AG04449 (cell line): ENCODE measurements around the gene SHISAL1.

Experiments used
- CTCF ChIA-PET: fragments of 350-600 bp; formaldehyde crosslinking; extraction: SDS; loops from one replicate; lab custom pipeline; 2021; ENCODE audit warnings: antibody characterized with exemption; lab: Yijun Ruan, JAX
- POLR2A ChIA-PET: fragments of 400-600, 350-600 bp; formaldehyde crosslinking; extraction: SDS; loops from one replicate; lab custom pipeline; 2020; ENCODE audit warnings: antibody characterized with exemption, inconsistent platforms; lab: Yijun Ruan, JAX
- DNase-seq: peaks from one replicate; pipeline ENCODE4 v3.0.0-alpha.2; 2010; ENCODE audit warnings: low read depth, low spot score
- H3K4me3 ChIP-seq: 2 replicates; pipeline ENCODE4 v1.5.1; 2011; ENCODE audit warnings: low read depth, mild to moderate bottlenecking, control low read depth, low read length
- TF ChIP-seq, protein P1 (sequence below): IDR thresholded peaks from one replicate; pipeline ENCODE4 v1.5.1; 2011; ENCODE audit warnings: mild to moderate bottlenecking, moderate library complexity, low read length, control low read depth, inconsistent platforms; ENCODE audit not compliant: insufficient read depth; ENCODE audit errors: missing control alignments

The SHISAL1 gene

DNA sequence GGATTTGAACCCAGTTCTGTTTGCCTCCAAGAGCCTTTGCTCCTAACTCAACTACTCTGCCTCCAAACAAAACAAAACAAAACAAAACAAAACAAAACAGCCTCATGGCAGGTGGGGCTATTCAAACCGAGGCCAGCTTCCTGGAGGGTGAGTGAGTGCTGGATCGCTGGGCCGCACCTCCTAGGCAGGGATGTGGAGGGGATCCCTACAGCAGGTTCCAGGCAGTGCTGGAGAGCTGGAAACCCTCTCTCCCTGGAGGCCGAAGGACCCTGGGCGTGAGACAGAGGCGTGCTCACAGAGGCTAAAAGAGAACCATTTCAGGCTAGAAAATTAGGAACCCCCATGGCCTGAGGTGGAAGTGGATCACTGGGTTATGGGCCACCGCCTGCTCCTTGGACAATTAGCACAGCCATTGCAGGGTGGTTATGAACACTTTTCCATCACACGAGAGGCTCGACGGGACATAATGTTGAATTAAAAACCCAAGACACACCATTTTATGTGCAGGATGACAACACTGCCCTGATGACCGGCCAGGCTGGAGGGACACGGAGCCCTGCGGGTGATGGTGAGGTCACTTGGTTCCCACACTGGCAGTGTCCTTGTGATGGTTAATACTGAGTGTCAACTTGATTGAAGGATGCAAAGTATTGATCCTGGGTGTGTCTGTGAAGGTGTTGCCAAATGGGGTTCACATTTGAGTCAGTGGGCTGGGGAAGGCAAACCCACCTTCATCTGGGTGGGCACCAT lies 35.2 kb downstream of the SHISAL1 start:
- POLR2A ChIA-PET, result no interaction called here
- no peak for DNase-seq
- CTCF ChIA-PET, result no interaction called here
- TF ChIP-seq, protein P1, sequence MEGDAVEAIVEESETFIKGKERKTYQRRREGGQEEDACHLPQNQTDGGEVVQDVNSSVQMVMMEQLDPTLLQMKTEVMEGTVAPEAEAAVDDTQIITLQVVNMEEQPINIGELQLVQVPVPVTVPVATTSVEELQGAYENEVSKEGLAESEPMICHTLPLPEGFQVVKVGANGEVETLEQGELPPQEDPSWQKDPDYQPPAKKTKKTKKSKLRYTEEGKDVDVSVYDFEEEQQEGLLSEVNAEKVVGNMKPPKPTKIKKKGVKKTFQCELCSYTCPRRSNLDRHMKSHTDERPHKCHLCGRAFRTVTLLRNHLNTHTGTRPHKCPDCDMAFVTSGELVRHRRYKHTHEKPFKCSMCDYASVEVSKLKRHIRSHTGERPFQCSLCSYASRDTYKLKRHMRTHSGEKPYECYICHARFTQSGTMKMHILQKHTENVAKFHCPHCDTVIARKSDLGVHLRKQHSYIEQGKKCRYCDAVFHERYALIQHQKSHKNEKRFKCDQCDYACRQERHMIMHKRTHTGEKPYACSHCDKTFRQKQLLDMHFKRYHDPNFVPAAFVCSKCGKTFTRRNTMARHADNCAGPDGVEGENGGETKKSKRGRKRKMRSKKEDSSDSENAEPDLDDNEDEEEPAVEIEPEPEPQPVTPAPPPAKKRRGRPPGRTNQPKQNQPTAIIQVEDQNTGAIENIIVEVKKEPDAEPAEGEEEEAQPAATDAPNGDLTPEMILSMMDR, result no peak
- no peak overlapping the region for H3K4me3 ChIP-seq

DNA sequence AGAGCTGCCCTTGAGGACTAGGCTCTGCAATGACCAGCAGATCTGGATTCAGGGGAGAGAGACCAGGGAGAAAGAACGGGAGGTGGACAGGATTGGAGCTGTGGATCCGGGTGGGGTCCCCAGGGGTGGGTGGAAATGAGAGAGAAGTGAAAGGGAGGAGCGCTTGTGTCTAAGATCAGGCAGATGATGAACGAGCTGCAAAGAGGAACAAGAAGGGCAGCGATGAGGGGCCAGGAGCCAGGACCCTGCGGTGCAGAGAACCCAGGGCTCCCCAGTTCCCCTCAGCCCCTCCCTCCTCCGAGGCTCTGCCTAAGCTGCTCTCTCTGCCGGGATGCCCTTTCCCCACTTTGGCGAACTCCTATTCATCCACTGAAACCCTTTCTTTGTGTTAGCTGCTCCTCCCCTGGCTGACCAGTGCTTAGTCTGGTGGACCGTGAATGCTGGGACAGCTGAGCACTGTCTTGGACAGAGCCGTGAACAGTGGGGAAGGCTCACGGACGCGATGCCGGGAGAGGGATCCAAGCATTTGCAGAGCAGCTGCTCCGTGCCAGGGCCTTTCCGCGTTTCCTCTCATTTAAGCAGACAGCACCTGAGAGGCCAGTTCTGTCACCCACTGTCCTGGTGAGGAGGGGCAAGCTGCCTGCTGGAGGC lies 35.9 kb downstream of the SHISAL1 start:
- DNase-seq, result no peak
- ChIA-PET CTCF (no interaction called here), POLR2A (no interaction called here)

DNA sequence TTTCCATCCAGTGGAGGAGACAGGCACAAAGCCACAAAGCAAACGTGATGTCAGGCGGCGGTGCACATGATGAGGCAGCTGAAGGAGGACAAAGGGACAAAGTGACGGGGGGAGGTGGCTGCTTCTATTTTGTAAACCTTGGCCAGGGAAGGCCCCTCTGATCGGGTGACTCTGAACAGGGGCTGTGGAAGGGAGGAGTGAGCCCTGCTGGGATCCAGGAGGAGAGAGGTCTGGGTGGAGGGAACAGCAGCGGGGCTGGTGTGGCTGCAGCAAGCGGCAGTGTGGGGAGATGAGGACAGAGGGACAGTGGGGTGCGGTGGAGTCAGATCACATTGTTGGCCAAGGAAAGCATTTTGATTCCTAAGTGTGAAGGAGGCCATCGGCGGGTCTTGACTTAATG lies 36.7 kb downstream of the SHISAL1 start:
- no peak for DNase-seq
- TF ChIP-seq, protein P1, result no peak
- H3K4me3 ChIP-seq, result no peak overlapping the region
- CTCF ChIA-PET, result no interaction called here
- POLR2A ChIA-PET, result no interaction called here

More for the DNA sequence above, 35.9 kb downstream of the SHISAL1 start:
- TF ChIP-seq, protein P1, result no peak
- no peak overlapping the region for H3K4me3 ChIP-seq

DNA sequence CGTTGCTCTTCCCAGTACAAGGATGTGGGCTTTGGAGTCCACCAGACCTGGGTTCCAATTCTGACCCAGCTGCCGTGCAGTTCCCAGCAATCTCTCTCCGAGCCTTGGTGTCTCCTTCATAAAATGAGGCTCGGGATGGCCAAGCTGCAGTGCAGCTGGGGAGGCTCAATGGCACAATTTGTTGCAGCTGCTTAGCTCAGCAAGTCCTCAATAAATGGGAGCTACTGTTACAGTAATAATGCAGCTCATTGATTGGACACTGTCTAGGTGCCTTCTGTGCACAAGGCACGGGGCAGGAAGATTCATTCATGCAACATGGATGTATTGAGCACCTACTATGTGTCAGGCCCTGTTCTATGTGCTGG lies 37.1 kb downstream of the SHISAL1 start:
- ChIA-PET POLR2A (no interaction called here), CTCF (no interaction called here)
- no peak for DNase-seq
- no peak overlapping the region for H3K4me3 ChIP-seq
- TF ChIP-seq, protein P1, result no peak

DNA sequence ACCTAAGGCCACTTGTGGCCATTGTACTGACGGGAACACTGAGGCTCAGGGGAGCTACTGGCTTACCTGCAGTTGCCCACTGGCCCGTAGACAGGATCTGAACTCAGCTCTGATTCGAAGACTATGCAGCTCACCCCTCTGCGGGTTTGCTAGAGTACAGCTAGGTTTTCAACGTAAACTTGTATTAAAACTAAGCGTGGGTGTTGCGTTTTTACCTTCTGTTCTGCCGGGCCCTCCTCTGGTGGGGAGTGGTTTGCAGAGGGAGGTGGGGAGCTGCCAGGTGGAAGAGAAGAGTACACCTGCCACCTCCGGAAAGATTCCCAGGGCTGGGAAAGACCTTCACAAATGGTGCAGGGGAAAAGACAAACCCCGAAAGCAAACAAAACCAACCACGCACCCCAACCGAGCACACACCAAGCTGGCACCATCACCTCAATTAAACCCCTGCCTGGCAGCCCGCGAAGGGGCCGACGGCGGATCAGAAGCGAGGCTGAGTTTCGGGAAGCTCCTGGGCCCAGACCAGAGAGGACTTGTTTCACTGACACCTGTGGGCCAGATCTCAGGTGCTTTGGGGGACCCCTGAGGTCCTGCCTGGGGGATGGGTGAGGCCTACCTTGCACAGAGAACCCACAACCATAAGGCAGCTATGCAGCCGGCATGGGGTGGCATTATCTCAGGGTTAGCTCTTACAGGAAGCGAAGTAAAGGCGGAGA lies 37.7 kb downstream of the SHISAL1 start:
- no peak overlapping the region for H3K4me3 ChIP-seq
- TF ChIP-seq, protein P1, result no peak
- ChIA-PET POLR2A (no interaction called here), CTCF (no interaction called here)
- DNase-seq, result no peak

DNA sequence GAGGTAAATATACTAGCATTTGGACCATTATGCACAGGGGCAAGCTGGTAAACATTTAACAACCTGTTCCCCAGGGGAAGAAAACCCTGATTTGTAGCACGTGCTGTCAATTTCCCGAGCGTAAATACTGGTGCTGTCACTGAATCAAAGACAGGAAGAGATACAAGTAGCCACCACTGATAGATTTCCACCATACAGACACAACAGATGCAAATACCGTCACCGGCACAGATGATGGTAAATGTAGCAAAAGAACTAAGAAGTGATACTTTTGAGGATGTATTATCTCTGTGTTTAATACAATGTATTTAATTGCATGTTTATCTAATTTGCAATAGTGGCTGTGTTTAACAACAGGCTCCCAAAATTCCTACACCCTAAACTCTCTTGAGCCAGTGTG lies 39.6 kb downstream of the SHISAL1 start:
- CTCF ChIA-PET, result no interaction called here
- H3K4me3 ChIP-seq, result no peak overlapping the region
- no peak for DNase-seq
- TF ChIP-seq, protein P1, result no peak
- POLR2A ChIA-PET, result no interaction called here
